HL-60/S4 treated with retinoic acid at 250 ng/mL for 4 days and 3 days (cell line): Measurements from ENCODE around the gene CDH13.

Experiments
- in situ Hi-C: fragments of 300-500 bp; cut with MboI; formaldehyde crosslinking; loops from 2 replicates; pipeline ENCODE4 v1.7.0; 2022; ENCODE audit warnings: low sequenced_read_pairs

Gene CDH13

DNA sequence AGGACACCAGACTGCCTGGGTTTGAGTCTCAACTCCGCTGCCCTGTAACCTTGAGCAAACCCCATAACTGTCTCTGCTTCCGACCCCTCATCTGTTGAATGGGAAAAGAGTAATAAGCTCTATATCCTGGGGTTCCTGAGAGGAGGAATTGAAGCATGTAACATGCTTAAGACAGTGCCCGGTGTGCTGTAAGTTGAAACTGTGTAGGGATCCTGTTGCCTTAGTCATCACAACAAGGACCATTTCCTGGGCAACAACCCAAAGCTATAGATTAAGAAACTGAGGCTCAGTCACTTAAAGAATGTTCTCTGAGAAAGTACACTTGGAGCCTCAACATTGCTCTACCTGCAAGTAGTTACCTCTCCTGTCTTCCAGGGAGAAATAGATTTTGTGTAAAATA is 23.0 kb downstream of the CDH13 start:
- in situ Hi-C loops = no loop called here

- in situ Hi-C loops = no loop called here
Observed at GRCh38 chr16:82650804-82651203, 24.0 kb downstream of the CDH13 start.

GRCh38 chr16:82651921-82652601 is 25.3 kb downstream of the CDH13 start:
- in situ Hi-C loops = no loop called here

GRCh38 chr16:82652826-82653225 is 26.1 kb downstream of the CDH13 start:
- in situ Hi-C loops = no loop called here

- in situ Hi-C loops = no loop called here
Observed at GRCh38 chr16:82653550-82654511, 27.1 kb downstream of the CDH13 start.

- in situ Hi-C loops = no loop called here
Observed at GRCh38 chr16:82655072-82655714, 28.4 kb downstream of the CDH13 start.

- in situ Hi-C loops = no loop called here
Observed at GRCh38 chr16:82655720-82656490, 29.1 kb downstream of the CDH13 start.

DNA sequence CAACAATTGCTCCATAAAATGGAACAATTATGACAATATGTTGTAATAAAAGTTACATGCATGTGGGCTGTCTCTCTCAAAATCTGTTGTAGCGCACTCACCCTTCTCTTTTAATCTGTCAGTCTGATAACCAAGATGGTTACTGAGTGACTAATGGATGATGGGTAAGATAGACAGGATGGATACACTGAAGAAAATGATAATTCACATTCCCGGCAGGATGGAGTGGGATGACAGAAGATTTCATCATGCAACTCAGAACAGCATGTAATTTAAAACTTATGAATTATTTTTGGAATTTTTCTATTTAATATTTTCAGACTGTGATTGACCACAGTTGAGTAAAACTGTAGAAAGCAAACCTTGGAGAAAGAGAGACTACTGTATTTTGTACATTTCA is 30.5 kb downstream of the CDH13 start:
- in situ Hi-C loops = no loop called here

DNA sequence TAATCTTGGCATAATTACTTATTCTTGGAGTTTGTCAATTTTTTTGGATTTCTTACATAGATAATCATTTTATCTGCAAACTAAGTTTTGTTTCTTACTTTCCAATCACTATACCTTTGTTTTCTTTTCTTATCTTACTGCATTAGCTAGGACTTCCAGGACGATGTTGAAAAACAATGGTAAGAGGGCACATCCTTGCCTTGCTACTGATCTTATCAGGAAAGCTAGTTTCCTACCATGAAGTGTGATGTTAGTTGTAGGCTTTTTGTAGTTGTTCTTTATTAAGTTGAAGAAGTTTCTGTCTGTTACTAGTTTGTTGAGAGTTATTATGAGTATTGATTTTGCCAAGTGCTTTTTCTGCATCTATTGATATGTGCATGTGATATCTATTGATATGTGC is 31.0 kb downstream of the CDH13 start:
- in situ Hi-C loops = no loop called here

- in situ Hi-C loops = no loop called here
Observed at GRCh38 chr16:82658796-82659195, 32.0 kb downstream of the CDH13 start.

DNA sequence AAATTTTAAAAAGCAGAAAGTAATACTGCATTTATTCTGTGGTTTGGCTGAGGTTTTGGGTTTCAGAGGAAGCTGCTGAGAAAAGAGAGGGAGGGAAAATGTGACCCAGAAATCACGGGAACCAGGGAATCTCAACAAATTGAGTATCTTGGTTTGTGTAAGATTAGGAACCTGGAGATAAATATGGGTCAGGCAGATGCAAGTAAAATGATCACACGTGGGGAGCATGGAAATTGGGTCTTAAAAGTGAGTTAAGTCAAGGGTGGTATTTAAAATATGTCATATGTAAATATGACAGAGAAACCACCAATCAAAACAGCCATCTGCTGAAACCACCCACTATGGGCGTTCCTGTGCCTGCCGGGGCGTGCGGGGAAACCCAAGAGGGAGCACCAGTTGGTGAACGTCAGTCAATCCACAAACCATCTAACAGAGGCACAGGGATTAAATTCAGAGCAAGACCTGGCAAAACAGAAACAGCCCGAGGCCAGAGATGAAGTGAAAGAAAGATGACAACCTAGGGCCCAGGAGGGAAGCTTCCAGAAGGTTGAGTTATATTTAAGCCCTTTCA is 33.4 kb downstream of the CDH13 start:
- in situ Hi-C loops = no loop called here

GRCh38 chr16:82660966-82661365 is 34.2 kb downstream of the CDH13 start:
- in situ Hi-C loops = no loop called here

GRCh38 chr16:82664181-82664580 is 37.4 kb downstream of the CDH13 start:
- in situ Hi-C loops = no loop called here

DNA sequence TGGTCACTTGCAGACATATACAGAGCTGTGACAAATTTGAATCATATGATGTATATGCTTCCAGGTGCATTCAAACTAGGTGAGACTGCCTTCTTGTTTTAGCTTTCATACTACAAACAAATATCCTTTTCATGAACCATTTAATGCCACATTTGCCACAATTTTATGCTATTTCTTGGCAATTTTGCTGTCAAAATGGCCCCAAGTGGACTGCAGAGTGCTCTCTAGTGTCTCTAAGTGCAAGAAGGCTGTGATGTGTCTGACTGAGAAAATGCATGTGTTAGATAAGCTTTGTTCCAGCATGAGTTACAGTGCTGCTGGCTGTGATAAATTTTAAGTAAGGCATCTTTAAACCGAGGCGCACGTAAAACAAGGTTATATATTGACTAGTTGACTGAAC is 38.3 kb downstream of the CDH13 start:
- in situ Hi-C loops = no loop called here

GRCh38 chr16:82667437-82667836 is 40.7 kb downstream of the CDH13 start:
- in situ Hi-C loops = no loop called here

DNA sequence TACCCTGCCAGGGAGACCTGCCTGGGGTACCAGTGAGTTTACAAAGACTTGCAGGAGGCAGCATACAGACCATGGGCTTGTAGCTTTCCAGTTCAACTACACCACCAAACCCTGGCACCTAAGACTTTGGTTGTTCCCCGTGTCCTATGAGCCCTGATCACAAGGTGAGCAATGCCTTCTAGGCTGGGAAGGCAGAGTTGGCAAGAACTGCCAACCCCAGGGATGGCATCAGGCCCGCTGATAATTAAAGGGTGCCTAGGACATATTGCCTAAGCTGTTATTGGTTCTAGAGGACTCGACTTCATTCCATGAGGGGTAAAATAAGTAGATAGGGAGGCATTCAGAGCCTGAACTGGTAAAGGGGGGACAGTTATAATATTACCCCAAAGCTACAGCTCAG is 41.3 kb downstream of the CDH13 start:
- in situ Hi-C loops = no loop called here

- in situ Hi-C loops = no loop called here
Observed at GRCh38 chr16:82671741-82672140, 45.0 kb downstream of the CDH13 start.

GRCh38 chr16:82672676-82673075 is 45.9 kb downstream of the CDH13 start:
- in situ Hi-C loops = no loop called here

DNA sequence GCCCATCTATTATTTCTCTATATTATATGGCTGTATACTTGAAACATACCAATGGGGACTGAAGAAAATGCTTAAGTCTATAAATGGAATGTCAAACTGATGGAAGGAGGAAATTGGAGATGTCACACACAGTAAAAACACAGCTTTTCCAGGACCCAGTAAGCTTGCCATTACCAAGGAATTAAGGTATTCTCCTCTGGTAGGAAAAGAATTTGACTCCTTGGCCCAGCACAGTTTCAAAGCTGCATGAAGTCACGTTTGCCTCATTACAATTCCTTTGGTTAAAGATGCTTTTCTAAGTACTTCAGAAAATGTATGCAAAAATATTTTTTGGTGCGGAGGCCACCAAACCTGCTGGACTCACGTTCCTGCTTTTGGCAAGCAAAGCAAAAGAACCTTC is 48.5 kb downstream of the CDH13 start:
- in situ Hi-C loops = no loop called here

GRCh38 chr16:82681592-82681991 is 54.8 kb downstream of the CDH13 start:
- in situ Hi-C loops = no loop called here

DNA sequence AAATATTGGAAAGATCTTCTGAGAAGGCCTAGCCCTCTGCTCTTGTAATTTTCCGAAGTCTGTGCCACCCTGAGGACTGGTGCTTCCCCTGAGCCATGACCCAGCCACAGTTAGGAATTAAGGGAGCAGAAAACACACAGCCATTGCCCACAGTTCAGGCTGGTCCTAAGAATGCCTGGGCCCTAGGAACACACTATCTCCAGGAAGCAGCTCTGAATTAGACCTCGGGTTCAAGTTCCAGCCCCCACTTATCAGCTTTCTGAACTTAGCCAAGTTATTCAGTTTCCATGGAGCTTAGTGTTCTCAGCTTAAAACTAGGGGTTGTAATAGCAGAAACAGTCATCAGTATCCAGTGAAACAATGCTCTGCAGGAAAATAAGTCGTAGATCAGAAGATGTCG is 56.0 kb downstream of the CDH13 start:
- in situ Hi-C loops = no loop called here
